ENCODE measurements around the gene ABCA13.

Gene ABCA13

DNA sequence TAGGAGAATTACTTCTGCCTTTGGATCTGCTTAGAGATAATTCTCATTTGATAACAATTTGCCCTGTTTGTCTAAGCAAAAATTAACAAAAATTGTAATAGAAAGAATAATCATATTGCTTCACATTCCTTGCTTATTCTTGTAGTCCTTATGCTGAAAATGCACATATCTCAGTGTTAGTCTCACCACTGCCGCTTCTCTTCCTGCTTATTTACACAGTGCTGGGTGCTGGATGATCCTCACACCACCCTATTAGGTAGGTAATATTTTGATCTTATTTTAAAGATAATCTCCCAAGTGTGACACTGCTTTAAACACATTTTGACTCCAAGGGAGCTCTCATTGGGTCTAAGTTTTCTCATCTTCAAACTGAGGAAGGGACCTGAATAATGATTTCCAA, 46.0 kb downstream of the ABCA13 start:
- TF ChIP-seq, protein P1, sequence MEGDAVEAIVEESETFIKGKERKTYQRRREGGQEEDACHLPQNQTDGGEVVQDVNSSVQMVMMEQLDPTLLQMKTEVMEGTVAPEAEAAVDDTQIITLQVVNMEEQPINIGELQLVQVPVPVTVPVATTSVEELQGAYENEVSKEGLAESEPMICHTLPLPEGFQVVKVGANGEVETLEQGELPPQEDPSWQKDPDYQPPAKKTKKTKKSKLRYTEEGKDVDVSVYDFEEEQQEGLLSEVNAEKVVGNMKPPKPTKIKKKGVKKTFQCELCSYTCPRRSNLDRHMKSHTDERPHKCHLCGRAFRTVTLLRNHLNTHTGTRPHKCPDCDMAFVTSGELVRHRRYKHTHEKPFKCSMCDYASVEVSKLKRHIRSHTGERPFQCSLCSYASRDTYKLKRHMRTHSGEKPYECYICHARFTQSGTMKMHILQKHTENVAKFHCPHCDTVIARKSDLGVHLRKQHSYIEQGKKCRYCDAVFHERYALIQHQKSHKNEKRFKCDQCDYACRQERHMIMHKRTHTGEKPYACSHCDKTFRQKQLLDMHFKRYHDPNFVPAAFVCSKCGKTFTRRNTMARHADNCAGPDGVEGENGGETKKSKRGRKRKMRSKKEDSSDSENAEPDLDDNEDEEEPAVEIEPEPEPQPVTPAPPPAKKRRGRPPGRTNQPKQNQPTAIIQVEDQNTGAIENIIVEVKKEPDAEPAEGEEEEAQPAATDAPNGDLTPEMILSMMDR (conservative IDR thresholded peaks at IDR 0.05) = no peak
- no peak for TF ChIP-seq ZFX (IDR thresholded peaks at IDR 0.05)
- no peak overlapping the region for H3K27ac ChIP-seq

DNA sequence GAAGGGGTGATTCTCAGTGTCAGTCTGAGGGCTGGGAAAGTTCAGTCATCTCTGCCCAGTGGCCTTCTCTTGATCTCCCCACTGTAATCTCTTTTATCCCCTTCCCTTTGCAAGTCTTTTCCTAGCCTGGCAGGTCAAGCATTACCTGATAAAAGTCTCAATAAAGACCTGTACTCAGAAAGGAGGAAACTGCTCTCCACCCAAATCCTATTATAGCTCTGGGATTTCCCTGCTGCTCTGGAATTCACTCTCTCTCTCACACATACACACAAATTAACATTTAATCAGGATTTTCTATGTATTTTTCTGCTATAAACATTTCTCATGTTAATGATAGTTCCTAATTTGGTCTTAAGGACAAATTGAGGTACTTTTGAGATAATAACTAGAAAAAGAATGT, 46.5 kb downstream of the ABCA13 start:
- TF ChIP-seq, protein P1 (conservative IDR thresholded peaks at IDR 0.05) = no peak
- TF ChIP-seq ZFX (IDR thresholded peaks at IDR 0.05) = no peak
- no peak overlapping the region for H3K27ac ChIP-seq

DNA sequence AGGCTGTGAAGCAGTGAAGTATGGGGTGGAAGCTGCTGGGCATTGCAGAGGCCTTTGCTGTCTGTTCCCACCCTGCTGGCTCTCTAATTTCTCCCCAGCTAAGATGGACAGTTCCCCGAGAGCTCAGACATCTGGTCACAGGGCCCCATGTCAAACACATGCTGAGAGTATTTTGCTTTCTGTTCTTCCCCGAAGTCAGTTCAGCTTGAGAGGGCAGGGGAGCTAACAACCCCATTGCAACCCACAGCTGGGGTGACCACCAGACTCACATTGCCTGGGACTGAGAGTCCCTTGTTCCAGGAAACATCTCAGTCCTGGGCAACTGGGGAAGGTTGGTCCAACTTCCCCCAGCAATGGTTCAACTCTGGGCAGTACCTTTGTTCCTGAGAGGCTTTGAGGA, 52.8 kb downstream of the ABCA13 start:
- TF ChIP-seq ZFX (IDR thresholded peaks at IDR 0.05) = no peak
- TF ChIP-seq, protein P1 (conservative IDR thresholded peaks at IDR 0.05) = no peak
- H3K27ac ChIP-seq = no peak overlapping the region

DNA sequence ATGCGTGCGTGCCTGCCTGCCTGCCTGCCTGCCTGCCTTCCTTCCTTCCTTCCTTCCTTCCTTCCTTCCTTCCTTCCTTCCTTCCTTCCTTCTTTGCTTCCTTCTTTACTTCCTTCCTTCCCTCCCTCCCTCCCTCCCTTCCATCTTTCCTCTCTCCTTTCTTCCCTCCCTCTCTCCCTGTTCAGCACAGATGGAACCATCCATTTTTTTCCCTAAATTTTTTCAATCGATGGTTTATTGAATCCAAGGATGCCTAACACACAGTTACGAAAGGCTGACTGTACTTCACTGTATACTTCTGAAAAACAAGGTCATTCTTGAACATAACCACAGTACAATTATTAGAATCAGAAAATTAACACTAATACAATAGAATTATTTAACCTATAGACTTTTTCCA, 53.8 kb downstream of the ABCA13 start:
- TF ChIP-seq ZFX (IDR thresholded peaks at IDR 0.05) = no peak
- TF ChIP-seq, protein P1 (conservative IDR thresholded peaks at IDR 0.05) = no peak
- H3K27ac ChIP-seq = no peak overlapping the region

DNA sequence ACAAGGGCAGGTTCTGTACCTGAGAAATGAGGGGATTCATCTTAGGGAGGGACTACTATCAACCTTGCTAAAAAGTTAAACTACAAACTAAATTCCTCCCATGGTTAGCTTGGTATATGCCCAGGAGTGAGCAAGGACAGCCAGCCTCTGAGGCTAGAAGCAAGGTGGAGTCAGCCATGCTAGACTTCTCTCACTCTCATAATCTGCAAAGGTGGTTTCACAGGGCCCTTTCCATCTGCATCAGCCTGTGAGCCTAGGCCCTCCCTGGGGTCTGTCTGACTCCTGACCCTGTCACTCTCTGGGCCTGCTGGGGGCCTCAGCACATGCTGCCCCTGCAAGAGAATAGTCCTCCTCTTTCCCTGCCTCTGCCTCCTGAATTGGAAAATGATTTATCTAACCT, 66.1 kb downstream of the ABCA13 start:
- H3K27ac ChIP-seq = no peak overlapping the region
- TF ChIP-seq, protein P1 (conservative IDR thresholded peaks at IDR 0.05) = no peak
- no peak for TF ChIP-seq ZFX (IDR thresholded peaks at IDR 0.05)

DNA sequence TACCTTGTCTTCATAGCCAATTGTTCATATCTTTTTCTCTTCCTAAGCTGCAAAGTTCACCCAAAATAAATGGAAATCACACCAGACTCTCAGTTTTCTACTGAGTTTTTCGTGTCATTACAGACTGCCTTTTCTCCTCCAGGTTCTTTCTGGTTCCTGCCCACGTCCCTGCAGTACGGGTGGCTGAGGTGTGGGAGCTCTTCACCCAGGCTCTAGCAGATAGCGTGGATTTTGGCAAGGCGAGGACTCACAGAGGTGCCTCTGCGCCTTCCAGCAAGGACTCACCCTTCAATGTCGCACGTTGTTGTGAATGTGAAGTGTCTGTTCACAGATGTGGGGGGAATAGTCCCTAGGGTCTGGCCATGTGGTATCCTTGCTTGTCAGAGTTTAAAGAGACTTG, 71.6 kb downstream of the ABCA13 start:
- no peak for TF ChIP-seq ZFX (IDR thresholded peaks at IDR 0.05)
- TF ChIP-seq, protein P1 (conservative IDR thresholded peaks at IDR 0.05) = no peak
- no peak overlapping the region for H3K27ac ChIP-seq

DNA sequence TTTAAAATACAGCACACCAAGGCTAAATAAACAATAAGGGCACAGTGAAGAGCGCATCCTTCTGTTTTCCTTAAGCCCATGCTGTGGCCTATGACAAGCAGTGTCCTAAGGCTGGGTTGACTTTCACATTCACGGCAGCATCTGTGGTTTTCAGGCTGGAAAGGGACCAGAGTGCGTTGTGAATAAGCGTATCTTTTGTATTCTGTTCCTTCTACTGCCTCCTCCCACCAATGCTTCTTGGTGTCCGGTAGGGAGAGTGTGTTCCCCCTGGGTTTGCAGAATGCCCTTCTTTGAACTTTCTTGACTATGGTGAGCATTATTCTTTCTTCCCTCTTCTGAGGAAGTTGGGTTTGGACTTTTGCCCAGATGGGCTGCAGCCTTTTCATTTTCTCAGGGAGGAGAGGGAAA, 73.6 kb downstream of the ABCA13 start:
- no peak overlapping the region for H3K27ac ChIP-seq
- TF ChIP-seq, protein P1 (conservative IDR thresholded peaks at IDR 0.05) = no peak
- TF ChIP-seq ZFX (IDR thresholded peaks at IDR 0.05) = no peak
